Right atrium auricular region (tissue), 2 donors: ENCODE measurements around the gene TMEM170A. TPM values are rescaled to one million over a fixed set of nuclear protein-coding genes. Genes with fewer than 3 reads are reported as not detected.
"Not testable (repeated sequence)": the region's sequence is repeated elsewhere in the genome, so short reads cannot be mapped to it uniquely, and the experiment has no call there.

Experiments
- DNase-seq: peaks from one replicate; pipeline ENCODE4 v3.0.0-alpha.2; 2019; ENCODE audit warnings: low spot score
- H3K27ac ChIP-seq, 2 donors: fragments of 200-600 bp; sonication (generic); 1 replicate in 1 of 2; 2 replicates in 1 of 2; pipeline ENCODE4 v1.5.1; 2016 to 2019
- H3K27me3 ChIP-seq, 2 donors: fragments of 200-600 bp; sonication (generic); one replicate each; pipeline versions ENCODE4 v1.5.1 to v1.6.0; 2017 to 2019
- H3K36me3 ChIP-seq: fragments of 200-600 bp; sonication (generic); one replicate; pipeline ENCODE4 v1.5.1; 2016
- H3K4me1 ChIP-seq, 2 donors: fragments of 200-600 bp; sonication (generic); one replicate each; pipeline versions ENCODE4 v1.5.1 to v1.6.0; 2017 to 2019
- H3K4me3 ChIP-seq, 2 donors: fragments of 200-600 bp; sonication (generic); 1 replicate in 1 of 2; 2 replicates in 1 of 2; pipeline ENCODE4 v1.5.1; 2017 to 2019; ENCODE audit warnings: mild to moderate bottlenecking in 1 of 2, moderate library complexity in 1 of 2
- H3K9me3 ChIP-seq, 2 donors: fragments of 200-600 bp; sonication (generic); one replicate each; pipeline ENCODE4 v1.5.1; 2019
- CTCF ChIP-seq, 2 donors: fragments of 200-600 bp; sonication (generic); IDR thresholded peaks; one replicate each; pipeline ENCODE4 v1.5.1; 2019; ENCODE audit warnings: antibody characterized with exemption in 2 of 2
- total RNA-seq, 2 donors: library from RNA; depleted of rRNA; stranded (reverse); fragments of >200 nt; gene quantifications; one replicate each; pipeline ENCODE4 v1.1.0, GENCODE V29; 2016

The TMEM170A gene
- total RNA-seq, 2 donors from 2014 or later = 13.4 to 16.3 TPM

GRCh38 chr16:75501359-75501758 lies 36.9 kb upstream of the TMEM170A start:
- H3K27me3 ChIP-seq = no peaks in the 10 kb centered on the region
- no peak overlapping the region for H3K4me3 ChIP-seq
- H3K36me3 ChIP-seq = no peaks in the 10 kb centered on the region
- H3K4me1 ChIP-seq = peaks cover 0 to 18% of the 10 kb centered on the region in 2 donors
- TF ChIP-seq CTCF (IDR thresholded peaks at IDR 0.05) = no peak
- H3K27ac ChIP-seq = peak overlapping the region in 1 of 2 donors; percentile 64
- H3K9me3 ChIP-seq = no peaks in the 10 kb centered on the region
- no peak for DNase-seq

- DNase-seq = peak; percentile 62
- peaks cover 0 to 29% of the 10 kb centered on the region in 2 donors for H3K4me1 ChIP-seq
- not testable (repeated sequence) for H3K36me3 ChIP-seq, H3K27me3 ChIP-seq, H3K4me3 ChIP-seq, H3K9me3 ChIP-seq
- peak overlapping the region; percentile 55 to 79 for H3K27ac ChIP-seq
Observed at GRCh38 chr16:75498605-75499322, 34.3 kb upstream of the TMEM170A start.

GRCh38 chr16:75497558-75497957 lies 33.1 kb upstream of the TMEM170A start:
- TF ChIP-seq CTCF (IDR thresholded peaks at IDR 0.05) = no peak
- H3K4me3 ChIP-seq = no peak overlapping the region
- no peak overlapping the region for H3K27ac ChIP-seq
- H3K27me3 ChIP-seq = no peaks in the 10 kb centered on the region
- peaks cover 0 to 29% of the 10 kb centered on the region in 2 donors for H3K4me1 ChIP-seq
- no peaks in the 10 kb centered on the region for H3K36me3 ChIP-seq
- no peak for DNase-seq
- H3K9me3 ChIP-seq = no peaks in the 10 kb centered on the region

- Histone ChIP-seq H3K36me3 (no peaks in the 10 kb centered on the region), H3K9me3 (no peaks in the 10 kb centered on the region), H3K27me3 (no peaks in the 10 kb centered on the region), H3K4me1 (peaks cover 0 to 30% of the 10 kb centered on the region in 2 donors), H3K27ac (peak within 1 kb of the TSS; percentile 57 to 65), H3K4me3 (peak within 1 kb of the TSS; percentile 43 to 56)
- DNase-seq = no peak
- no peak for TF ChIP-seq CTCF (IDR thresholded peaks at IDR 0.05)
Observed at GRCh38 chr16:75495076-75495674, 30.7 kb upstream of the TMEM170A start, which contains the start of gene CHST6. TSS of gene CHST6 (minus strand) at chr16:75495441. CDS start at chr16:75479828, 15,613 bp downstream.

- Histone ChIP-seq H3K36me3 (no peaks in the 10 kb centered on the region), H3K27ac (peak overlapping the region; percentile 57 to 65), H3K4me1 (peaks cover 0 to 30% of the 10 kb centered on the region in 2 donors), H3K9me3 (no peaks in the 10 kb centered on the region), H3K27me3 (no peaks in the 10 kb centered on the region), H3K4me3 (peak overlapping the region; percentile 43 to 56)
- TF ChIP-seq CTCF (IDR thresholded peaks at IDR 0.05) = no peak
- no peak for DNase-seq
Observed at GRCh38 chr16:75494661-75495075, 30.2 kb upstream of the TMEM170A start.

- no peak for DNase-seq
- H3K27ac ChIP-seq = no peak overlapping the region
- peak overlapping the region; percentile 43 to 56 for H3K4me3 ChIP-seq
- no peaks in the 10 kb centered on the region for H3K36me3 ChIP-seq
- TF ChIP-seq CTCF (IDR thresholded peaks at IDR 0.05) = no peak
- H3K9me3 ChIP-seq = no peaks in the 10 kb centered on the region
- H3K27me3 ChIP-seq = no peaks in the 10 kb centered on the region
- H3K4me1 ChIP-seq = peaks cover 0 to 26% of the 10 kb centered on the region in 2 donors
Observed at GRCh38 chr16:75494184-75494583, 29.7 kb upstream of the TMEM170A start.
